ENCODE measurements around the gene TMEM132E.

The TMEM132E gene

GRCh38 chr17:34568953-34569352 lies 10.4 kb upstream of the TMEM132E start:
- DNase-seq (ENCODE audit: low spot score): no peak

GRCh38 chr17:34569591-34569990 lies 9.8 kb upstream of the TMEM132E start:
- no peak for DNase-seq (ENCODE audit: low spot score)

DNA sequence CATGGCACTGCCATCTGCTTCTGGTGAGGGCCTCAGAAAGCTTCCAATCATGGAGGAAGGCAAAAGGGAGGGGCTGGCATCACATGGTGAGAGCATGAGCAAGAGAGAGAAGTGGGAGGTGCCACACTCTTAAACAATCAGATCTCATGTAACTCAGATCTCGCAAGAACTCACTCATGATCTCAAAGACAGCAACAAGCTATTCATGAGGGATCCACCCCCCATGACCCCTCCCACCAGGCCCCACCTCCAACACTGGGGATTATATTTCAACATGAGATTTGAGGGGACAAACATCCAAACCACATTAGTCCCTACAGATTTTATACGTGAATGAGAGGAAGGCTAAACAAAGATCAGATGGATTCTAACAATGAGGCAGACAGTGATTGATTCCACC lies 8.9 kb upstream of the TMEM132E start:
- peak; percentile 4 for DNase-seq (ENCODE audit: low spot score)

DNA sequence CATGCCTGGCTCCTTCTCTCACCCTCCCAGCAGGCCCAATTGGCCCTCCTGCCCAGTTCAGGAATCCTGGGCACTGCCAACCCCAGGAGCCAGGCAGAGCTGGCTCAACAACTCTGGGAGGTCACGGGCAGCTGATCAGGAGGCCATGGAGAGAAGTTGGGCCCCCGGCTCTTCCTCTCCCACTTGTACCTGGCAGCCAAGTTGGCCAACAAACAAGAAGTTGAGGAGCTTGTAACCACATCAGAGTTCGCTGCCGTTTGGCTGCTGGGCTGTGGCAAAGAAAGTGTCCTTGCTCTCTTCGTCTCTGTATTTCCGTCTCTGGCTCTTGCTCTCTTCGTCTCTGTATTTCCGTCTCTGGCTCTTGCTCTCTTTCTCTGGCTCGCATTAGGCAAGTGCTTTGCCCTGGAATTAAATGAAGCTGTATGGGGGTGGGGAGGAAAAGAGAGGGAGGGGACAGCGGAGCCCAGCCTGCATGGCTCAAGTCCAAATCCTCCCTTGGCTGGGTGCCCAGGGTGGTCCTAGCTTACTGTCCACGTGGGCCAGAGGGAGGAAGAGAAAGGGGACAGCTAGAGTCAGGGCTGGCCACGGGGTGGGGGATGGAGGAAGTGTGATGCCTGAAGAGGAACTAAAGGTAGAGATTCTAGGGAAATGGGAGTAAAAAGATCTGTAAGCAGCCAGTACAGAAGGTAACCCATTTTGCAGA lies 7.8 kb upstream of the TMEM132E start:
- DNase-seq (ENCODE audit: low spot score): no peak

DNA sequence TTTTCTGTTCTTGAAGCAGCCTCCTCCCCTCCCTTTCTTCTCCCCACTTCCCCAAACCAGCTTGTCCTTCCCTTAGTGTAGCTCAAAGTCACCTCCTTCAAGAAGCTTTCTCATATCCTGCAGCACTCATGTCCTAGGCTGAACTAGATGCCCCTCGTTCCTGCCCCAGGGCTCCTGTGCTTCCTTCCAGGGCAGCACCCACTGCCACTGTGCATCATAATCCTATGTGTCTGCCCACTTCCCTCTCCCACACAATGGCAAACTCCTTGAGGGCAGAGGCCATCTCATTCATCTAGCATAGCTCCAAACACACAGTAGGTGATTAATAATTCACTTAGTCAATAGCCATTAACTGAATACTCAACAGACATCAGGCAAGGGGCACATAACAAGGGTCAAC lies 6.9 kb upstream of the TMEM132E start:
- no peak for DNase-seq (ENCODE audit: low spot score)

GRCh38 chr17:34575182-34575581 lies 4.2 kb upstream of the TMEM132E start:
- DNase-seq (ENCODE audit: low spot score): no peak

- no peak for DNase-seq (ENCODE audit: low spot score)
Measured at GRCh38 chr17:34578016-34578415, 1.4 kb upstream of the TMEM132E start.

DNA sequence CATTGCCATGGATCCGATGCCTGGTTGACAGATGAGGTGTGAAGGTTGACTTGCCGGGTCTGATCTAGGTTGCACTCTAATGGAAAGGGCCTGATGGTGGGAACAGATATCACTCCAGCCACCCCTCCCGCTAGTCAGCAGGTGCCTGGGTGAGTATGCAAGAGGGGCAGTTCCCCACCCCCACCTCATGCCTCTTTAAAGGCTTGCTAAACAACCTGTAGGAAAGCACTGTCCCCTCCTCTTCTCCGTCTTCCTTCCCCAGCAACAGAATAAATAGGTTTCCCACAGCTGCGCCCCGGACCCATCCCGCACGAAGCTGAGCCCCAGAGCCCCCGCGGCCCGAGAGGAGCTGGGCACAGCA lies 746 bp upstream of the TMEM132E start:
- no peak for DNase-seq (ENCODE audit: low spot score)

- no peak for DNase-seq (ENCODE audit: low spot score)
Measured at GRCh38 chr17:34579979-34580684, 750 bp downstream of the TMEM132E start.

DNA sequence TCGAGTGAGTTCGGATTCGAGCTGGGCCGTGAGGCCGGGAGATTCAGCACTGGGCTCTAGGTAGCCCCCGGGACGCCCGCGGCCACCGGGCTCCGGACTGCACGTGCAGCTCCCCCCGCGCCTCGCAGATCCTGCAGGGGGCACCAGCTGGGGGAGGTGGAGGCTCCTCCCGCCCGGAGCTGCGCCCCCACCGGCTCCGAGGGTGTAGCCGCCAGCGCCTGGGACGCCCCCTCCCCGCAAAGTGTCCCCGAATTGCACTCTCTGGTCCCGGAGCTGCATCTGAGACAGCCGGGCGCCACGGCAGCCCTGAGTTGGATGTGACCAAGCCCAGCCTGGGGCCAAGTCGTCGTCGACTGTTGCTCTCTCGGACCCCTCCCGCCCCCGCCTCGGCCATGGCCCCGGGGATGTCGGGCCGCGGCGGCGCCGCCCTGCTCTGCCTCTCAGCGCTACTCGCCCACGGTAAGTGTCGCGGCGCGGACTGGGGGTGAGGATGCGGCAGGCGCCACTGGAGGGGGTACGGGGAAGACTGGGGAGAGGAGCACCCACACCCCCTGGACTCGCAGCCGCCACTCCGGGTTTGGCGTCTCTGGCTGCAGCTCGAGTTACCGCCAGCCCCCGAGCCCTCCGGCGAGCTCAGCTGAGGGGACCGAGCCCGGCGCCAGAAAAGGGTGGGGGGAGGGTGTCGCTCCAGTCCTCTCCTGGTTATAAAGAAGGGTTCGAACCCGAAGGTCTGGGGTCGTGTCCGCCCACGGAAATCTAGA lies 1.5 kb downstream of the TMEM132E start:
- no peak for DNase-seq (ENCODE audit: low spot score)

- DNase-seq (ENCODE audit: low spot score): no peak
Measured at GRCh38 chr17:34581446-34582184, 2.2 kb downstream of the TMEM132E start.

- DNase-seq (ENCODE audit: low spot score): no peak
Measured at GRCh38 chr17:34582185-34582900, 3.0 kb downstream of the TMEM132E start.

GRCh38 chr17:34582901-34583245 lies 3.5 kb downstream of the TMEM132E start:
- no peak for DNase-seq (ENCODE audit: low spot score)

DNA sequence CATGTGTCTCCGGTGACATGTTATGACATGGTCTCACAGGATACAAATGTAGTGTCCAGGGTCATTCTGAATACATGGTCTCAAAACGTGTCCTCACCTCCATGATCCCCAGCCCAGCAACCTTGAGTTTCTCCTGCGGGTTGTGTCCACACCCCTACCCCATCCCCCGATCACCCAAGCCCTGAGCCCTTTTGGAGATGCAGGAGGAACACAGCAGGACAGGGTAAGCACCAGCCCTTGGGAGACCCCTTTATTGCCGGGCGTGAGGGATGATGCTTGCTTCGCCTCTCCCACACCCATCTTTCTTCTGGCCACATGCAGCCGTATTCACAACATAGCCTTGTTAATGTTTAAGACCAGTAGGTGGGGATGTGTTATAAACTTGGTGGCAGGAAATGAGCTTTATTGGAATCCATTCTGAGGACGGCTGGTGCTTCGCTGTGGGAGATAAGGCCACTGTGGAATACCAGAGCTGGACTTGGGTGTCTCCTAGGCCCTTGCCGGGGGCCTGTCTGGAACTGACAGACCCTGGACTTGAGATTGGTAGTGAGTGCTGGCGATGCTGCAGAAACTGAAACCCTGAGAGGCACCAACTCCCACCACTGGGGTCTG lies 5.5 kb downstream of the TMEM132E start:
- peak; percentile 19 for DNase-seq (ENCODE audit: low spot score)

GRCh38 chr17:34586346-34586846 lies 7.0 kb downstream of the TMEM132E start:
- DNase-seq (ENCODE audit: low spot score): no peak

GRCh38 chr17:34588266-34588665 lies 8.9 kb downstream of the TMEM132E start:
- no peak for DNase-seq (ENCODE audit: low spot score)

GRCh38 chr17:34589120-34589965 lies 10.0 kb downstream of the TMEM132E start:
- DNase-seq (ENCODE audit: low spot score): no peak

GRCh38 chr17:34592002-34592401 lies 12.6 kb downstream of the TMEM132E start:
- no peak for DNase-seq (ENCODE audit: low spot score)

- DNase-seq (ENCODE audit: low spot score): no peak
Measured at GRCh38 chr17:34596920-34597319, 17.5 kb downstream of the TMEM132E start.

DNA sequence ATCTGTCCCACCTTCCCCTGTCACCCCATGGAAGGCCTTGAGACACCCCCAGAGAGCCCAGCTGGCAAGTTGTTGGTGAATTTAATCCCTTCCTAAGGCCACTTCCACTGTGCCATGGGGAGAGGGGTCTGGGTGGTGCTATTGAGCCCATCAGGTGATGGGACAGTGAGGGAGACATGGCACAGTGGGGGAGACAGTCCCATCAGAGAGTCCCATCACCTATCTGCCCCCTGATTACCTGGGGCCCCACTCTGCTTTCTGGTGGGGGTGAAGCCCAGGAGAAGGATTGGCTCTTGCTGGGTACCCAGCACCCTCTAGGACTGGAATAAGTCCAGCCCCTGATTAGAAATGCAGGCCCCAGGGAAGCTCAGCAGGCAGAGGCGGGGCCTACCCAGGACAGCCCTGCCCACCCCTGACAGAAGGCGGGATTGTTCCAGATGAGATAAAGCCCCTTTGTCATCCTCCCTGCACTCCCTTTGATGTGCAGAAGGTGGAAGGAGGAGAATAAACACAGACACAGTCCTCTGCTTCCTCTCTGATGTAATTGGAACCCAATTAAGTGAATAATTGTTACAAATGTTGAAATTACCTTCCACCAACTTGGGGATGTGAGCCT lies 18.9 kb downstream of the TMEM132E start:
- no peak for DNase-seq (ENCODE audit: low spot score)
